ENCODE results near the gene DYNC2H1. TPM values are rescaled to one million over a fixed set of nuclear protein-coding genes. Genes with fewer than 3 reads are reported as not detected.

The DYNC2H1 gene
- polyA plus RNA-seq, 3 donors from 2014 or later, result 0.93 to 2.0 (median 1.0) TPM

GRCh38 chr11:103175461-103176129, 66.4 kb downstream of the DYNC2H1 start:
- no peak overlapping the region for H3K27ac Mint-ChIP-seq
- no peak for DNase-seq
- no peak overlapping the region for H3K4me3 Mint-ChIP-seq
- H3K27me3 Mint-ChIP-seq (ENCODE audit: low read depth in 3 of 3), result peaks cover 0 to 2% (median 0%) of the 10 kb centered on the region in 3 donors
- no peaks in the 10 kb centered on the region for H3K9me3 Mint-ChIP-seq
- H3K36me3 Mint-ChIP-seq, result peaks cover 4 to 8% (median 4%) of the 10 kb centered on the region in 3 donors
- no peaks in the 10 kb centered on the region for H3K4me1 Mint-ChIP-seq

GRCh38 chr11:103183981-103184611, 74.9 kb downstream of the DYNC2H1 start:
- Mint-ChIP-seq H3K4me1 (peaks cover 11 to 17% of the 10 kb centered on the region in 2 donors), H3K4me3 (peak overlapping the region in 2 of 5 donors; percentile 41 to 46), H3K27me3 (ENCODE audit: low read depth in 3 of 3) (peaks cover 0 to 3% (median 0%) of the 10 kb centered on the region in 3 donors), H3K27ac (peak overlapping the region in 3 of 6 donors; percentile 52 to 63 (median 57)), H3K9me3 (no peaks in the 10 kb centered on the region), H3K36me3 (peaks cover 0 to 14% (median 7%) of the 10 kb centered on the region in 3 donors)
- peak in 2 of 3 donors; percentile 9 to 19 for DNase-seq

DNA sequence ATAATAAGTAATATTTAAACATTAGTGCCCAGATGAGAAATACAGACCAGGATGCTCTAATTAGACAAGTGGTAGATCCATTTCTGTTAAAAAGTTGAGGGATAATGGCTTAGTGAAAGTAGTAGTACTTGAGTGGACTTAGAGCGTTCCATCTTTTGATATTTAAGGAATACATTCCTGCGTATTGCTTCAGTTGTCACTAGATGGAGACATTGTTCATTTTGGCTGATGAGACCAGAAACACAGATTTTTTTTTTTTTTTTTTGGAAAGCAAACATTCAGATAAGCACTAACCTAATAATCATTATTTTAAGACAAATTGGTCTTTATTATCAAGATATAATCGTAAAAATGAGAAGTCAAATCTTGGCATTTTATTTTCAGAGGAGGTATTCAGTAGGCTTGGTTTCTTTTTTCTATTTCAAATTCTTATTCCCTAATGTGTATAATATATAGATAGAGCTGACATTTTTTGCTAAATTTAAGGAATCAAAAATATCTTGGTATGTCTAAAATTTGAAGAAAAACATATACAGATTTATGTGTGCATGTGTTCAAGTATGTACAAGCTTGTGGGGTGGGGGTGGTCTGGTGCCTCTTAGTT, 92.9 kb downstream of the DYNC2H1 start:
- H3K27me3 Mint-ChIP-seq (ENCODE audit: low read depth in 3 of 3), result peaks cover 0 to 2% (median 0%) of the 10 kb centered on the region in 3 donors
- no peak overlapping the region for H3K27ac Mint-ChIP-seq
- H3K4me3 Mint-ChIP-seq, result no peak overlapping the region
- no peak for DNase-seq
- no peaks in the 10 kb centered on the region for H3K4me1 Mint-ChIP-seq
- no peaks in the 10 kb centered on the region for H3K9me3 Mint-ChIP-seq
- H3K36me3 Mint-ChIP-seq, result peaks cover 7 to 13% (median 8%) of the 10 kb centered on the region in 3 donors

GRCh38 chr11:103210543-103210942, 101.3 kb downstream of the DYNC2H1 start:
- peaks cover 0 to 5% (median 0%) of the 10 kb centered on the region in 3 donors for H3K36me3 Mint-ChIP-seq
- no peak overlapping the region for H3K4me3 Mint-ChIP-seq
- no peak for DNase-seq
- peaks cover 0 to 2% (median 0%) of the 10 kb centered on the region in 6 donors for H3K9me3 Mint-ChIP-seq
- peaks cover 0 to 2% (median 0%) of the 10 kb centered on the region in 3 donors for H3K27me3 Mint-ChIP-seq (ENCODE audit: low read depth in 3 of 3)
- no peak overlapping the region for H3K27ac Mint-ChIP-seq
- no peaks in the 10 kb centered on the region for H3K4me1 Mint-ChIP-seq

DNA sequence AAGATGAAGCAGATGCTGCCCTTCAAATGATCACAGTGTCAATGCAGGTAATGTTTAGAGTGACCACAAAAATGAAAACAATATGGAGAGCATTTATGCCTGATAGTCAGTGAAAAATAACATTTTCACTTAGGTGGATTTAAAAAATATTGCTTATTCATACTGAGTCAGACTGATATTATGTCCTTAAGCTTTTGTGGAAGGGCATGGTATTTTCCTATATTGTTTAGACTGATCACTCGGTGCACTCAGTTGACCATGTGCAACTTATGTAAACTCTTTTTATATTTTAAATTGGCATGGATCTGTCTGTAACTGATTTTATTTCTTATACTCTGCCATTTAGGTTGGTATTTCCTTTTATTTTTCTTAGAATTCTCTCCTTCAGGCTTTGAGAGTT, 106.6 kb downstream of the DYNC2H1 start:
- Mint-ChIP-seq H3K4me3 (no peak overlapping the region), H3K27me3 (ENCODE audit: low read depth in 3 of 3) (peaks cover 0 to 2% (median 0%) of the 10 kb centered on the region in 3 donors), H3K27ac (no peak overlapping the region), H3K4me1 (no peaks in the 10 kb centered on the region), H3K9me3 (peaks cover 0 to 2% (median 0%) of the 10 kb centered on the region in 6 donors), H3K36me3 (peaks cover 0 to 7% (median 5%) of the 10 kb centered on the region in 3 donors)
- no peak for DNase-seq

GRCh38 chr11:103220133-103220532, 110.9 kb downstream of the DYNC2H1 start:
- no peak overlapping the region for H3K4me3 Mint-ChIP-seq
- no peak for DNase-seq
- H3K4me1 Mint-ChIP-seq, result no peaks in the 10 kb centered on the region
- no peak overlapping the region for H3K27ac Mint-ChIP-seq
- H3K27me3 Mint-ChIP-seq (ENCODE audit: low read depth in 3 of 3), result peaks cover 0 to 2% (median 1%) of the 10 kb centered on the region in 3 donors
- H3K36me3 Mint-ChIP-seq, result peaks cover 4 to 9% (median 7%) of the 10 kb centered on the region in 3 donors
- peaks cover 0 to 3% (median 0%) of the 10 kb centered on the region in 6 donors for H3K9me3 Mint-ChIP-seq

GRCh38 chr11:103222806-103223205, 113.6 kb downstream of the DYNC2H1 start:
- Mint-ChIP-seq H3K27ac (no peak overlapping the region), H3K9me3 (peaks cover 0 to 2% (median 0%) of the 10 kb centered on the region in 6 donors), H3K4me1 (no peaks in the 10 kb centered on the region), H3K27me3 (ENCODE audit: low read depth in 3 of 3) (peaks cover 0 to 1% (median 0%) of the 10 kb centered on the region in 3 donors), H3K36me3 (peaks cover 4 to 9% (median 7%) of the 10 kb centered on the region in 3 donors), H3K4me3 (no peak overlapping the region)
- no peak for DNase-seq

- DNase-seq, result no peak
- Mint-ChIP-seq H3K36me3 (peaks cover 0 to 14% (median 13%) of the 10 kb centered on the region in 3 donors), H3K9me3 (peaks cover 0 to 2% (median 0%) of the 10 kb centered on the region in 6 donors), H3K27me3 (ENCODE audit: low read depth in 3 of 3) (peaks cover 0 to 2% (median 1%) of the 10 kb centered on the region in 3 donors), H3K4me3 (no peak overlapping the region), H3K27ac (no peak overlapping the region), H3K4me1 (no peaks in the 10 kb centered on the region)
Observed at GRCh38 chr11:103228807-103229206, 119.6 kb downstream of the DYNC2H1 start.

- Mint-ChIP-seq H3K36me3 (peaks cover 7 to 22% (median 10%) of the 10 kb centered on the region in 3 donors), H3K4me1 (no peaks in the 10 kb centered on the region), H3K27ac (no peak overlapping the region), H3K4me3 (no peak overlapping the region), H3K27me3 (ENCODE audit: low read depth in 3 of 3) (no peaks in the 10 kb centered on the region), H3K9me3 (peaks cover 0 to 1% (median 0%) of the 10 kb centered on the region in 6 donors)
- no peak for DNase-seq
Observed at GRCh38 chr11:103234974-103235373, 125.7 kb downstream of the DYNC2H1 start.

DNA sequence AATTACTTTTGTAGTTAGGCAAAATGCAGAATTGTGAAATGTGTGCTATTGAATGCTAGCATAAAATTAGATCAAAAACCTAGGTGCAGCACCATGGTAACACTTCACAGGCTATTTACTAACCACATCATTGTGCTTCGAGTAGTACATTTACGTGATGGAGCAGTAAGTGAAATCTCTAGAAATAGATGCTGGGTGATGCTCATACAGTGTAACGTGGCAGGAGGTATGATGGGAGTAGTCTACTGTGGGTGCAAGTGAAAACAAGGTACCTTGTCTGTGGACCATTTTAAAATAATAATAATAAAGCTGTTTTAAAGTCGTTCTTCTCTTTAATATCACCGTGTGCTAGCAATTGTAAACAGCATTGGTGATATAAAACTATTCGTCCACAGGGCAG, 132.3 kb downstream of the DYNC2H1 start:
- Mint-ChIP-seq H3K4me1 (no peaks in the 10 kb centered on the region), H3K27ac (no peak overlapping the region), H3K27me3 (ENCODE audit: low read depth in 3 of 3) (no peaks in the 10 kb centered on the region), H3K36me3 (peaks cover 2 to 12% (median 8%) of the 10 kb centered on the region in 3 donors), H3K9me3 (no peaks in the 10 kb centered on the region), H3K4me3 (no peak overlapping the region)
- no peak for DNase-seq

- no peak for DNase-seq
- H3K9me3 Mint-ChIP-seq, result no peaks in the 10 kb centered on the region
- H3K27ac Mint-ChIP-seq, result no peak overlapping the region
- no peak overlapping the region for H3K4me3 Mint-ChIP-seq
- no peaks in the 10 kb centered on the region for H3K4me1 Mint-ChIP-seq
- peaks cover 0 to 15% (median 5%) of the 10 kb centered on the region in 3 donors for H3K36me3 Mint-ChIP-seq
- H3K27me3 Mint-ChIP-seq (ENCODE audit: low read depth in 3 of 3), result peaks cover 0 to 2% (median 0%) of the 10 kb centered on the region in 3 donors
Observed at GRCh38 chr11:103254123-103254522, 144.9 kb downstream of the DYNC2H1 start.

DNA sequence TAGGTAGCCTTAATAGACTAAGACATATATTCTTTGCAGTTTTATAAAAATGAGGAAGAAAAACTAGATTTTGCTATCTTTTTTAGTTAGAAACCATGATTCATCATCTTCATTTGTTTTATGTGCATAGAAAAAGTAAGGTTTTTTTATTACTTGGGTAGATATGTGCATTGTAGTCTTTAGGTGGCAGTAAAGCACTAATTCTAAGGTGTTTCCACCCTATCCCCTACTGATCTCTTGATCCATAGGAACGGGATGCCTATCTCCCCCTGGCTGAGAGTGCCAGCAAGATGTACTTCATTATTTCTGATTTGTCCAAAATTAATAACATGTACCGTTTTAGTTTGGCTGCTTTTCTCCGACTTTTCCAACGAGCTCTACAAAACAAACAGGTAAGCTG, 148.1 kb downstream of the DYNC2H1 start:
- Mint-ChIP-seq H3K9me3 (no peaks in the 10 kb centered on the region), H3K4me1 (no peaks in the 10 kb centered on the region)

DNA sequence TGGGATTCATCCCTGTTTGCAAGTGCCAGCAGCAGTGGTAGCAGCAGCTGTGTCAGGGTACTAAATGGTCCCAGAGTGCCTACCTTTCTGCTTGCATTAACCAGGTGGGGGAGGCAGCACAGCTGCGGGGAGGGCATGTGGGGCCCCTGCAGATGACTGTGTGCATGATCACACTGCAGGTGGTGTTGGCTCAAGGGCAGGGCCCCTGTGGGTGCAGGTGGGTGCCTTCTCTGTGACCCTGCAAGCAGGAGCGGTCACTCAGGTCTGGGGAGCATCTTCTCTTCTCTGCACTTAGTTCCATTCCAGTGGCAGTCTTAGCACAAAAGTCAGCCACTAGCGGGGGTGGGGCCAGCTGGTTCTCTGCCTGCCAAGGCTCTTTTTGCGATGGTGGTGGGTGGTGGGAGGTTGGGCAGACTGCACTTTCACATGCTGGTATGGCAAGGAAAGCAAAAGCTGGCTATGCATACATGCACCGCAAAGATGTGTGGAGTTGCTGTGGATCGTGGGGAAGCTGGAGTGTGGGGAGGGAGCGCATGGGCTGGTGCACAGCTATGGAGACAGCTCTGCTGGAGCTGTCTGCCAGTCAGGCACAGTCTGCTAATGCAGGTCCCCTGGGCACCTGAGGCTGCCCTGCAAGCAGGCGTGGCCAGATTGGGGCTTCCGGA, 157.1 kb downstream of the DYNC2H1 start:
- Mint-ChIP-seq H3K9me3 (no peaks in the 10 kb centered on the region), H3K4me3 (no peak overlapping the region), H3K36me3 (peaks cover 0 to 14% (median 7%) of the 10 kb centered on the region in 3 donors), H3K27me3 (ENCODE audit: low read depth in 3 of 3) (no peaks in the 10 kb centered on the region), H3K4me1 (no peaks in the 10 kb centered on the region), H3K27ac (no peak overlapping the region)
- DNase-seq, result no peak

More for the DNA sequence above, 148.1 kb downstream of the DYNC2H1 start:
- H3K27me3 Mint-ChIP-seq (ENCODE audit: low read depth in 3 of 3), result peaks cover 0 to 2% (median 0%) of the 10 kb centered on the region in 3 donors
- no peak overlapping the region for H3K27ac Mint-ChIP-seq
- H3K4me3 Mint-ChIP-seq, result no peak overlapping the region
- DNase-seq, result no peak
- peaks cover 5 to 21% (median 12%) of the 10 kb centered on the region in 3 donors for H3K36me3 Mint-ChIP-seq
